Left lung (tissue), 10 donors: Measurements from ENCODE around the gene ZNF768. TPM values are rescaled to one million over a fixed set of nuclear protein-coding genes. Genes with fewer than 3 reads are reported as not detected.

Experiments used
- ATAC-seq: fragments of 200-7000 bp; cut with Tn5 transposase; one replicate; pipeline ENCODE4 v1.9.1; 2020; ENCODE audit warnings: moderate library complexity
- DNase-seq, 4 donors: peaks; one replicate each; pipeline ENCODE4 v3.0.0-alpha.2; 2013 to 2020
- H3K27ac ChIP-seq, 2 donors: fragments of 200-600 bp; sonication (generic) in 1 of 2; one replicate each; pipeline versions ENCODE4 v1.5.0 to v1.8.0; 2020 to 2021
- H3K27me3 ChIP-seq, 2 donors: fragments of 200-600 bp; sonication (generic) in 1 of 2; one replicate each; pipeline versions ENCODE4 v1.5.0 to v1.8.0; 2020 to 2021
- H3K36me3 ChIP-seq, 2 donors: fragments of 200-600 bp; sonication (generic) in 1 of 2; one replicate each; pipeline versions ENCODE4 v1.5.0 to v1.8.0; 2020 to 2021
- H3K4me1 ChIP-seq, 2 donors: fragments of 200-600 bp; one replicate each; pipeline ENCODE4 v1.8.0; 2021
- H3K4me3 ChIP-seq, 2 donors: fragments of 200-600 bp; sonication (generic) in 1 of 2; one replicate each; pipeline versions ENCODE4 v1.5.0 to v1.8.0; 2020 to 2021; ENCODE audit warnings: mild to moderate bottlenecking in 1 of 2
- H3K9me3 ChIP-seq, 2 donors: fragments of 200-600 bp; sonication (generic) in 1 of 2; one replicate each; pipeline versions ENCODE4 v1.5.0 to v1.8.0; 2020 to 2021
- CTCF ChIP-seq, 2 donors: fragments of 200-600 bp; sonication (generic) in 1 of 2; IDR thresholded peaks; one replicate each; pipeline versions ENCODE4 v1.5.0 to v1.8.0; 2021; ENCODE audit warnings: antibody characterized with exemption in 2 of 2
- intact Hi-C, 2 donors: fragments of 100-400 bp; cut with DNase I; formaldehyde crosslinking; loops; one replicate each; pipeline versions ENCODE4 v1.11.2 to v1.14.2; 2022
- polyA plus RNA-seq, 6 donors: library from polyadenylated mRNA; unstranded; fragments of 120-200 nt; gene quantifications; one replicate each; pipeline ENCODE4 v1.2.1, GENCODE V29; 2013; ENCODE audit not compliant: insufficient read length in 6 of 6
- total RNA-seq, 2 donors: library from RNA; stranded (reverse); fragmentation: NEBNext Ultra II Directional; extraction: Animal tissue kit (Norgen Biotek cat#: 25700); gene quantifications; one replicate each; pipeline ENCODE4 v1.2.1, GENCODE V29; 2021
- donor health status: DM: no; HTN: yes; CAD: no.
- donor health status: DM: no; HTN: no; CAD: no.

ZNF768 gene
- total and polyA plus RNA-seq, 8 donors, result 26.1 to 42.2 (median 33.8) TPM

- Histone ChIP-seq H3K4me1 (peaks cover 0 to 15% of the 10 kb centered on the region in 2 donors), H3K36me3 (peaks cover 0 to 82% of the 10 kb centered on the region in 2 donors), H3K9me3 (no peaks in the 10 kb centered on the region), H3K4me3 (no peak overlapping the region), H3K27ac (no peak overlapping the region), H3K27me3 (no peaks in the 10 kb centered on the region)
- peak; percentile 66 for ATAC-seq
- TF ChIP-seq CTCF (IDR thresholded peaks at IDR 0.05), result no peak
- DNase-seq, result no peak
- intact Hi-C loops, result no loop called here
Measured at GRCh38 chr16:30488764-30489605, 37.4 kb downstream of the ZNF768 start.

GRCh38 chr16:30485818-30486436 is 40.4 kb downstream of the ZNF768 start:
- DNase-seq (no peak), ATAC-seq (no peak)
- no peak for TF ChIP-seq CTCF (IDR thresholded peaks at IDR 0.05)
- Histone ChIP-seq H3K36me3 (peaks cover 0 to 92% of the 10 kb centered on the region in 2 donors), H3K27me3 (no peaks in the 10 kb centered on the region), H3K27ac (no peak overlapping the region), H3K4me3 (no peak overlapping the region), H3K4me1 (no peaks in the 10 kb centered on the region), H3K9me3 (no peaks in the 10 kb centered on the region)
- intact Hi-C loops, result no loop called here

- TF ChIP-seq CTCF (IDR thresholded peaks at IDR 0.05), result no peak
- H3K4me1 ChIP-seq, result no peaks in the 10 kb centered on the region
- no peak overlapping the region for H3K4me3 ChIP-seq
- no peak for DNase-seq
- no peaks in the 10 kb centered on the region for H3K9me3 ChIP-seq
- intact Hi-C loops, result no loop called here
- no peaks in the 10 kb centered on the region for H3K27me3 ChIP-seq
- H3K36me3 ChIP-seq, result peaks cover 0 to 91% of the 10 kb centered on the region in 2 donors
- no peak overlapping the region for H3K27ac ChIP-seq
- ATAC-seq, result no peak
Measured at GRCh38 chr16:30484887-30485286, 41.5 kb downstream of the ZNF768 start.

GRCh38 chr16:30482366-30482765 is 44.0 kb downstream of the ZNF768 start:
- Histone ChIP-seq H3K9me3 (no peaks in the 10 kb centered on the region), H3K4me3 (no peak overlapping the region), H3K36me3 (peaks cover 0 to 73% of the 10 kb centered on the region in 2 donors), H3K27ac (no peak overlapping the region), H3K27me3 (no peaks in the 10 kb centered on the region), H3K4me1 (no peaks in the 10 kb centered on the region)
- intact Hi-C loops, result no loop called here
- no peak for ATAC-seq
- DNase-seq, result no peak
- TF ChIP-seq CTCF (IDR thresholded peaks at IDR 0.05), result no peak

GRCh38 chr16:30481381-30481780 is 45.0 kb downstream of the ZNF768 start:
- intact Hi-C loops, result no loop called here
- DNase-seq, result no peak
- H3K27ac ChIP-seq, result no peak overlapping the region
- H3K9me3 ChIP-seq, result no peaks in the 10 kb centered on the region
- no peak for ATAC-seq
- H3K4me1 ChIP-seq, result no peaks in the 10 kb centered on the region
- H3K36me3 ChIP-seq, result peaks cover 0 to 64% of the 10 kb centered on the region in 2 donors
- no peak for TF ChIP-seq CTCF (IDR thresholded peaks at IDR 0.05)
- H3K4me3 ChIP-seq, result no peak overlapping the region
- H3K27me3 ChIP-seq, result peaks cover 0 to 2% of the 10 kb centered on the region in 2 donors
